Motor neuron (in vitro differentiated cells): Measurements from ENCODE around the gene TRIP12. TPM values are rescaled to one million over a fixed set of nuclear protein-coding genes. Genes with fewer than 3 reads are reported as not detected.
"Not testable (repeated sequence)": the region's sequence is repeated elsewhere in the genome, so short reads cannot be mapped to it uniquely, and the experiment has no call there.

Experiments used
- ATAC-seq, 8 experiments: fragments of 200-7000 bp; cut with Tn5 transposase; replicated peaks in 6 of 8; 2 replicates each; pipeline ENCODE4 v1.8.0; 2021; ENCODE audit warnings: mild to moderate bottlenecking in 8 of 8, moderate library complexity in 8 of 8
- H3K27ac ChIP-seq, 2 donors: fragments of 250-450 bp; sonication (Bioruptor Pico); 2 replicates each; pipeline ENCODE4 v1.9.0; 2021; ENCODE audit warnings: antibody characterized with exemption in 2 of 2, mild to moderate bottlenecking in 2 of 2, moderate library complexity in 1 of 2
- H3K4me1 ChIP-seq, 2 donors: fragments of 250-450 bp; sonication (Bioruptor Pico); replicated peaks in 1 of 2; 2 replicates each; pipeline ENCODE4 v1.6.1; 2021; ENCODE audit warnings: antibody characterized with exemption in 2 of 2, mild to moderate bottlenecking in 2 of 2, moderate library complexity in 1 of 2
- H3K4me3 ChIP-seq, 5 donors: fragments of 250-450 bp; sonication (Bioruptor Pico); 2 replicates each; pipeline ENCODE4 v1.9.0; 2021; ENCODE audit warnings: antibody characterized with exemption in 5 of 5, mild to moderate bottlenecking in 5 of 5, moderate library complexity in 4 of 5
- WGBS, 10 experiments: fragments of 450-650 bp; shearing (Covaris generic); methylation state at CpG; one replicate each; pipeline ENCODE4 v1.0.0; 2022; 5-methylcytosine and 5-hydroxymethylcytosine counted together
- in situ Hi-C, 9 experiments: fragments of 400-800 bp; cut with MboI; loops; one replicate each; pipeline ENCODE4 v1.15.0; 2021; ENCODE audit warnings: low sequenced_read_pairs in 9 of 9, low pct_unique_long_range_greater_than_20kb in 2 of 9; ENCODE audit not compliant: unreplicated experiment in 9 of 9
- total RNA-seq, 8 experiments: library from RNA; unstranded; fragments of 300-600 nt; gene quantifications; 2 replicates each; pipeline versions ENCODE4 v1.2.3 to v1.2.4, GENCODE V29; 2022

Gene TRIP12
- total RNA-seq, 8 experiments from 2014 or later = 65.2 to 295 (median 126) TPM

DNA sequence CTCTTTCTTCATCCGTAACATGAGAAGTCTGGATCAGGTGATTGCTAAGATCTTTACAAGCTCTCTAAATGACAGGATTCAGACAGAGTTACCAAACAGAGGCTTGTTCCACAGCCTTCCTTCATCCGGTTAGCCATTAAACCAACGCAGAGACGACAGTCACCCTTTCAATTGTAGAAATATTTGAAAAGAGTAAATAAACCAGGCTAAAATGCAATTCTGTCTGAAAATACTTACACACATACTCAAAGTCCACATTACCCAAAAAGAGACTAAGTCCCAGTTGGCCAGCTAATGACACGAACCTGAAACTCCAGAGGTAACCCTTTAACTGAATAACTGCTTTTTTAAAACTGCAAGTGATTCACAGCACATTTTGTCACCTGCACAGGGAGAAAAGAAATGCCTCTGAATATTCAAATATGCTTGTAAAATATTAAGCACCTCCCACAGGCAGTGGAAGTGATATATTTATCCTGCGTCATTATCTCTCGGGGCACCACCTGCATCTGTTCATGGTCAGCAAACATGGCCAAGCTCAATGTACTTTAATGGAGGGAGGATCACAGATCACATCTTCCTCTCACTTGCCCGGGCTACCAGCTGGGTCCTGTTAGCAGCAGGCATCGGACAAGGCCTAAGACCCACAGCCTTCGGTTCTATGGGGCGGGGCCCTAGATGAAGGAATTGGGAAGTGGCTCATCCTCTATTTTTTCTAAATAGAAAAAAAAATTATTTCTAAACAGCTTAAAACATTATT is 168.7 kb downstream of the TRIP12 start:
- no peak overlapping the region for H3K27ac ChIP-seq
- 40 to 96% (median 89%) methylated on average over 1 to 9 of the region's 11 CpGs; no CpG with 5 or more reads in 1 of the 10 experiments for WGBS, 10 experiments
- H3K4me1 ChIP-seq = no peaks in the 10 kb centered on the region
- no peak overlapping the region for H3K4me3 ChIP-seq
- in situ Hi-C loops = no loop called here
- peak in 2 of 8 experiments; percentile 9 to 10 for ATAC-seq

- no peak overlapping the region for H3K27ac ChIP-seq
- H3K4me1 ChIP-seq = no peaks in the 10 kb centered on the region
- WGBS, 10 experiments = 50 to 100% (median 85%) methylated on average over 1 to 6 of the region's 6 CpGs; no CpG with 5 or more reads in 1 of the 10 experiments
- no peak for ATAC-seq
- no peak overlapping the region for H3K4me3 ChIP-seq
- in situ Hi-C loops = no loop called here
Measured at GRCh38 chr2:229749779-229750178, 172.0 kb downstream of the TRIP12 start.

GRCh38 chr2:229748950-229749349 is 172.9 kb downstream of the TRIP12 start:
- in situ Hi-C loops = no loop called here
- Histone ChIP-seq H3K4me3 (no peak overlapping the region), H3K4me1 (no peaks in the 10 kb centered on the region), H3K27ac (no peak overlapping the region)
- ATAC-seq = peak in 1 of 8 experiments; percentile 13
- 77 to 100% (median 80%) methylated on average over 1 to 3 of the region's 3 CpGs; no CpG with 5 or more reads in 3 of the 10 experiments for WGBS, 10 experiments

DNA sequence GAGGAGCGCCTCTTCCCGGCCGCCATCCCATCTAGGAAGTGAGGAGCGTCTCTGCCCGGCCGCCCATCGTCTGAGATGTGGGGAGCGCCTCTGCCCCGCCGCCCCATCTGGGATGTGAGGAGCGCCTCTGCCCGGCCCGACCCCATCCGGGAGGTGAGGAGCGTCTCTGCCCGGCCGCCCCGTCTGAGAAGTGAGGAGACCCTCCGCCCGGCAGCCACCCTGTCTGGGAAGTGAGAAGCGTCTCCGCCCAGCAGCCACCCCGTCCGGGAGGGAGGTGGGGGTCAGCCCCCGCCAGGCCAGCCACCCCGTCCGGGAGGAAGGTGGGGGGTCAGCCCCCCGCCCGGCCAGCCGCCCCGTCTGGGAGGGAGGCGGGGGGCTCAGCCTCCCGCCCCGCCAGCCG is 179.1 kb downstream of the TRIP12 start:
- H3K4me3 ChIP-seq, in situ Hi-C loops, H3K4me1 ChIP-seq, H3K27ac ChIP-seq, ATAC-seq: not testable (repeated sequence)
- WGBS, 10 experiments = no CpG with 5 or more reads among the region's 35 CpGs

- in situ Hi-C loops = no loop called here
- 55 to 100% (median 70%) methylated on average over 2 to 4 of the region's 4 CpGs; no CpG with 5 or more reads in 1 of the 10 experiments for WGBS, 10 experiments
- no peak for ATAC-seq
- H3K4me1 ChIP-seq = no peaks in the 10 kb centered on the region
- H3K4me3 ChIP-seq = no peak overlapping the region
- no peak overlapping the region for H3K27ac ChIP-seq
Measured at GRCh38 chr2:229740279-229740678, 181.5 kb downstream of the TRIP12 start.

GRCh38 chr2:229738024-229738625 is 183.7 kb downstream of the TRIP12 start:
- H3K27ac ChIP-seq = no peak overlapping the region
- no peak overlapping the region for H3K4me3 ChIP-seq
- in situ Hi-C loops = no loop called here
- 62 to 93% (median 78%) methylated on average over 1 to 3 of the region's 3 CpGs for WGBS, 10 experiments
- no peaks in the 10 kb centered on the region for H3K4me1 ChIP-seq
- ATAC-seq = no peak

GRCh38 chr2:229734410-229734809 is 187.4 kb downstream of the TRIP12 start:
- H3K4me1 ChIP-seq = no peaks in the 10 kb centered on the region
- H3K27ac ChIP-seq = no peak overlapping the region
- ATAC-seq = peak in 1 of 8 experiments; percentile 1
- H3K4me3 ChIP-seq = no peak overlapping the region
- 0 to 88% (median 50%) methylated on average over 1 of the region's 1 CpG; no CpG with 5 or more reads in 2 of the 10 experiments for WGBS, 10 experiments
- in situ Hi-C loops = no loop called here

- Histone ChIP-seq H3K4me1 (no peaks in the 10 kb centered on the region), H3K4me3 (no peak overlapping the region), H3K27ac (no peak overlapping the region)
- peak in 3 of 8 experiments; percentile 50 to 79 (median 63) for ATAC-seq
- in situ Hi-C loops = no loop called here
- WGBS, 10 experiments = 33 to 90% (median 59%) methylated on average over 1 to 6 of the region's 6 CpGs; no CpG with 5 or more reads in 4 of the 10 experiments
Measured at GRCh38 chr2:229733611-229734245, 188.1 kb downstream of the TRIP12 start.

- H3K27ac ChIP-seq = no peak overlapping the region
- in situ Hi-C loops = no loop called here
- 17 to 100% (median 90%) methylated on average over 1 to 5 of the region's 6 CpGs; no CpG with 5 or more reads in 3 of the 10 experiments for WGBS, 10 experiments
- no peaks in the 10 kb centered on the region for H3K4me1 ChIP-seq
- H3K4me3 ChIP-seq = no peak overlapping the region
- no peak for ATAC-seq
Measured at GRCh38 chr2:229732897-229733296, 188.9 kb downstream of the TRIP12 start.

GRCh38 chr2:229731916-229732315 is 189.9 kb downstream of the TRIP12 start:
- WGBS, 10 experiments = 0 to 100% (median 56%) methylated on average over 1 to 3 of the region's 4 CpGs; no CpG with 5 or more reads in 4 of the 10 experiments
- in situ Hi-C loops = no loop called here
- Histone ChIP-seq H3K4me3 (no peak overlapping the region), H3K4me1 (no peaks in the 10 kb centered on the region), H3K27ac (no peak overlapping the region)
- ATAC-seq = peak in 3 of 8 experiments; percentile 39 to 76 (median 68)

DNA sequence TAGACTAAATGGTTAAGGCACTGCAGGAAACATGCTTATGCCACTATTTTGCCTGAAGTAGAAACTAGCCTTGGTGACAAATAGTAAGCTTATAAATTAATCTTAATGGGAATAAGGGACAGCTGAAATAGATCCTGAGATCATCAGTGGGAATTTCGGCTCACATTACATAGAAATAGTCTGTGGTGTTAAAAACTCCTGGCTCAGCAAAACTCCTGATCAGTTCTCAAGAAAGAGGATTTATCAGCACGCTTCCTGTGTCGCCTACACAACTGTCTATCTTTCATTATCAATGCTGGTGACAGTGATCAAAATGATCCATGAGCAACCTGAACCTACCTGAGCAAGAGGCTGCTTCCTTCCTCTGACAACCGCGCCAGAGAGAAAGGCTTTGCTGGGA is 190.4 kb downstream of the TRIP12 start:
- Histone ChIP-seq H3K4me3 (no peak overlapping the region), H3K4me1 (peaks cover 0 to under 1% of the 10 kb centered on the region in 2 donors), H3K27ac (no peak overlapping the region)
- WGBS, 10 experiments = 60 to 96% (median 89%) methylated on average over 1 to 5 of the region's 5 CpGs; no CpG with 5 or more reads in 1 of the 10 experiments
- in situ Hi-C loops = no loop called here
- no peak for ATAC-seq

- in situ Hi-C loops = no loop called here
- H3K4me3 ChIP-seq = no peak overlapping the region
- H3K27ac ChIP-seq = no peak overlapping the region
- peak in 1 of 8 experiments; percentile 5 for ATAC-seq
- peaks cover 0 to 11% of the 10 kb centered on the region in 2 donors for H3K4me1 ChIP-seq
Measured at GRCh38 chr2:229728370-229728769, 193.4 kb downstream of the TRIP12 start.

GRCh38 chr2:229726643-229727042 is 195.2 kb downstream of the TRIP12 start:
- ATAC-seq = no peak
- 80 to 100% methylated on average over 1 of the region's 2 CpGs; no CpG with 5 or more reads in 8 of the 10 experiments for WGBS, 10 experiments
- Histone ChIP-seq H3K4me1 (peaks cover 0 to 11% of the 10 kb centered on the region in 2 donors), H3K4me3 (no peak overlapping the region), H3K27ac (no peak overlapping the region)
- in situ Hi-C loops = no loop called here
